HCT116 (cell line): ENCODE results near the gene DOK6. TPM values are rescaled to one million over a fixed set of nuclear protein-coding genes. Genes with fewer than 3 reads are reported as not detected.

Source experiments
- ATAC-seq: fragments of 200-7000 bp; cut with Tn5 transposase; 2 replicates; pipeline ENCODE4 v1.9.1; 2020; ENCODE audit warnings: mild to moderate bottlenecking, moderate library complexity
- BruUV-seq: library from RNA; stranded (reverse); fragments of 400-500 nt; replicated peaks from 2 replicates; lab custom pipeline; 2021; lab: Mats Ljungman, UMichigan
- CTCF ChIA-PET: fragments of 300-600 bp; sonication (Branson Sonifier 250); formaldehyde crosslinking; loops from one replicate; lab custom pipeline; 2021; ENCODE audit warnings: antibody characterized with exemption; lab: Charles Lee
- POLR2A ChIA-PET: fragments of 300-600, 350-600 bp; sonication (Branson Sonifier 250); formaldehyde crosslinking; loops from one replicate; lab custom pipeline; 2021; ENCODE audit warnings: antibody characterized with exemption; lab: Charles Lee
- RAD21 ChIA-PET, 2 experiments: fragments of 300-600 bp; sonication (Branson Sonifier 250); formaldehyde crosslinking; loops; one replicate each; lab custom pipeline; 2023; ENCODE audit warnings: low total read pairs in 2 of 2; ENCODE audit not compliant: uncharacterized antibody in 2 of 2, unreplicated experiment in 2 of 2, low non-redundant PET in 1 of 2; lab: Charles Lee
- DNase-seq: peaks from one replicate; pipeline ENCODE4 v3.0.0-alpha.2; 2010; ENCODE audit warnings: low read depth, low spot score
- H2AFZ ChIP-seq: fragments of 200-600 bp; shearing (Covaris generic), sonication (generic); 2 replicates; pipeline ENCODE4 v1.6.1; 2017; ENCODE audit warnings: low read depth, mixed run types, mixed read lengths, antibody characterized with exemption, low read length; ENCODE audit not compliant: poor library complexity, severe bottlenecking
- H3K27ac ChIP-seq: 2 replicates; pipeline ENCODE4 v1.5.1; 2012; ENCODE audit warnings: low read depth, low read length
- H3K27me3 ChIP-seq: fragments of 200-600 bp; sonication (generic); 2 replicates; pipeline ENCODE4 v1.6.1; 2016; ENCODE audit warnings: mixed run types, low read length, mixed read lengths; ENCODE audit not compliant: insufficient read depth
- H3K36me3 ChIP-seq, 2 experiments: fragments of 200-500 bp in 1 of 2; fragments of 200-600 bp in 1 of 2; sonication (Bioruptor generic) in 1 of 2; sonication (generic) in 1 of 2; 2 replicates each; pipeline versions ENCODE4 v1.5.1 to v1.6.1; 2014 to 2016; ENCODE audit warnings: low read length in 2 of 2, inconsistent platforms in 1 of 2, mixed read lengths in 1 of 2, mixed run types in 1 of 2; ENCODE audit not compliant: insufficient read depth in 2 of 2, control insufficient read depth in 1 of 2
- H3K4me1 ChIP-seq, 2 experiments: fragments of 200-600 bp in 1 of 2; sonication (generic) in 1 of 2; 2 replicates each; pipeline versions ENCODE4 v1.5.1 to v1.6.1; 2012 to 2017; ENCODE audit warnings: low read length in 2 of 2, inconsistent platforms in 1 of 2, mild to moderate bottlenecking in 1 of 2, mixed read lengths in 1 of 2, mixed run types in 1 of 2, moderate library complexity in 1 of 2; ENCODE audit not compliant: insufficient read depth in 2 of 2, control insufficient read depth in 1 of 2
- H3K4me2 ChIP-seq: fragments of 200-600 bp; sonication (generic); 2 replicates; pipeline ENCODE4 v1.6.1; 2017; ENCODE audit warnings: mixed run types, low read length, mixed read lengths
- H3K4me3 ChIP-seq, 2 experiments: fragments of 200-600 bp in 1 of 2; sonication (generic) in 1 of 2; replicated peaks in 1 of 2; 2 replicates each; pipeline ENCODE4 v1.5.1; 2011 to 2016; ENCODE audit warnings: low read length in 2 of 2, control low read depth in 1 of 2, low read depth in 1 of 2, mild to moderate bottlenecking in 1 of 2, mixed read lengths in 1 of 2, mixed run types in 1 of 2
- H3K79me2 ChIP-seq: fragments of 200-600 bp; sonication (generic); 2 replicates; pipeline ENCODE4 v1.6.1; 2017; ENCODE audit warnings: mild to moderate bottlenecking, mixed run types, low read length, moderate library complexity, mixed read lengths; ENCODE audit not compliant: insufficient read depth
- H3K9ac ChIP-seq: fragments of 200-600 bp; sonication (generic); 2 replicates; pipeline ENCODE4 v1.6.1; 2016; ENCODE audit warnings: low read length, mixed read lengths
- H3K9me2 ChIP-seq: fragments of 200-600 bp; sonication (generic), shearing (Covaris generic); 2 replicates; pipeline ENCODE4 v1.6.1; 2017; ENCODE audit warnings: mixed run types, mild to moderate bottlenecking, moderate library complexity; ENCODE audit not compliant: insufficient read depth
- H3K9me3 ChIP-seq, 2 experiments: fragments of 200-500 bp in 1 of 2; fragments of 200-600 bp in 1 of 2; sonication (Bioruptor generic) in 1 of 2; sonication (generic) in 1 of 2; 2 replicates each; pipeline ENCODE4 v1.6.1; 2014 to 2017; ENCODE audit warnings: low read length in 2 of 2, mixed read lengths in 2 of 2, inconsistent platforms in 1 of 2, low read depth in 1 of 2, mild to moderate bottlenecking in 1 of 2, mixed run types in 1 of 2, moderate library complexity in 1 of 2; ENCODE audit not compliant: control insufficient read depth in 1 of 2, insufficient read depth in 1 of 2
- H4K20me1 ChIP-seq: fragments of 200-600 bp; sonication (generic), shearing (Covaris generic); 2 replicates; pipeline ENCODE4 v1.6.1; 2017; ENCODE audit warnings: mixed run types, mild to moderate bottlenecking, moderate library complexity; ENCODE audit not compliant: insufficient read depth
- ATF3 ChIP-seq: IDR thresholded peaks from 2 replicates; pipeline ENCODE4 v1.6.1; 2012
- ELF1 ChIP-seq: IDR thresholded peaks from 2 replicates; pipeline ENCODE4 v1.6.1; 2012; ENCODE audit warnings: low read depth, borderline replicate concordance
- FOSL1 ChIP-seq: IDR thresholded peaks from 2 replicates; pipeline ENCODE4 v1.6.1; 2012; ENCODE audit warnings: low read depth
- JUND ChIP-seq: IDR thresholded peaks from 2 replicates; pipeline ENCODE4 v1.6.1; 2012
- POLR2AphosphoS5 ChIP-seq: IDR thresholded peaks from 2 replicates; pipeline ENCODE4 v1.6.1; 2011; ENCODE audit warnings: mild to moderate bottlenecking, low read depth, low read length, moderate library complexity
- REST ChIP-seq: IDR thresholded peaks from 2 replicates; pipeline ENCODE4 v1.6.1; 2012; ENCODE audit warnings: low read depth
- SIN3A ChIP-seq: IDR thresholded peaks from 2 replicates; pipeline ENCODE4 v1.6.1; 2012; ENCODE audit warnings: low read depth
- SP1 ChIP-seq: IDR thresholded peaks from 2 replicates; pipeline ENCODE4 v1.6.1; 2012; ENCODE audit warnings: low read depth
- TCF7L2 ChIP-seq: IDR thresholded peaks from 2 replicates; pipeline ENCODE4 v1.7.0; 2011; ENCODE audit warnings: borderline replicate concordance, inconsistent platforms; ENCODE audit not compliant: insufficient read depth, insufficient read length; ENCODE audit errors: extremely low read depth
- YY1 ChIP-seq: IDR thresholded peaks from 2 replicates; pipeline ENCODE4 v1.6.1; 2011; ENCODE audit warnings: low read length, low read depth, moderate library complexity, mild to moderate bottlenecking; ENCODE audit not compliant: insufficient replicate concordance; ENCODE audit errors: extremely low read depth
- ZBTB33 ChIP-seq: IDR thresholded peaks from 2 replicates; pipeline ENCODE4 v1.6.1; 2011; ENCODE audit warnings: mild to moderate bottlenecking, low read length, moderate library complexity; ENCODE audit not compliant: insufficient replicate concordance; ENCODE audit errors: extremely low read depth
- ZNF274 ChIP-seq: fragments of 200-500 bp; sonication (Bioruptor generic); IDR thresholded peaks from 2 replicates; pipeline ENCODE4 v1.6.1; 2014; ENCODE audit warnings: mild to moderate bottlenecking, low read depth, low read length, inconsistent platforms
- intact Hi-C: fragments of 100-400 bp; cut with micrococcal nuclease; formaldehyde crosslinking; loops from 2 replicates; pipeline ENCODE4 v1.10.0; 2022
- total RNA-seq: library from RNA; stranded (reverse); gene quantifications from one replicate; pipeline ENCODE4 v1.2.1, GENCODE V29; 2021; ENCODE audit not compliant: unreplicated experiment

The DOK6 gene
- total RNA-seq, 1 experiment from 2014 or later: not detected

- POLR2A ChIA-PET: no interaction called here
- Histone ChIP-seq H3K4me2 (no peak overlapping the region), H4K20me1 (no peaks in the 10 kb centered on the region), H3K27me3 (no peaks in the 10 kb centered on the region), H3K79me2 (no peaks in the 10 kb centered on the region), H2AFZ (no peak overlapping the region), H3K9me2 (no peaks in the 10 kb centered on the region), H3K27ac (no peak overlapping the region), H3K9ac (no peak overlapping the region), H3K9me3 (no peaks in the 10 kb centered on the region), H3K36me3 (no peaks in the 10 kb centered on the region), H3K4me1 (no peaks in the 10 kb centered on the region), H3K4me3 (no peak overlapping the region)
- DNase-seq: no peak
- RAD21 ChIA-PET: no interaction called here
- BruUV-seq: no TSS peak
- no peak for ATAC-seq
- intact Hi-C loops: no loop called here
- no peak for TF ChIP-seq FOSL1
- no peak for TF ChIP-seq SIN3A
- TF ChIP-seq TCF7L2: no peak
- no peak for TF ChIP-seq JUND
- TF ChIP-seq SP1: no peak
- TF ChIP-seq ZBTB33: no peak
- no peak for TF ChIP-seq REST
- TF ChIP-seq ATF3: no peak
- no peak for TF ChIP-seq POLR2AphosphoS5
- no peak for TF ChIP-seq YY1
- TF ChIP-seq ZNF274: no peak
- no peak for TF ChIP-seq ELF1
- CTCF ChIA-PET: no interaction called here
These were observed 138.7 kb downstream of the DOK6 start for GRCh38 chr18:69539404-69539803.
